ENCODE measurements around the gene RIN3.

Gene RIN3

GRCh38 chr14:92651106-92651757 is 137.7 kb downstream of the RIN3 start:
- no peak for DNase-seq (ENCODE audit: low read depth in 2 of 2)
- H3K4me3 ChIP-seq (replicated peaks in 1 of 2; ENCODE audit: low read depth in 2 of 2, low read length in 2 of 2): no peak overlapping the region
- no peak for TF ChIP-seq CTCF (IDR thresholded peaks at IDR 0.05; ENCODE audit: low read depth, low read length)

- no peak for DNase-seq (ENCODE audit: low read depth in 2 of 2)
- H3K4me3 ChIP-seq (replicated peaks in 1 of 2; ENCODE audit: low read depth in 2 of 2, low read length in 2 of 2): no peak overlapping the region
- no peak for TF ChIP-seq CTCF (IDR thresholded peaks at IDR 0.05; ENCODE audit: low read depth, low read length)
Measured at GRCh38 chr14:92651758-92652406, 138.3 kb downstream of the RIN3 start.

GRCh38 chr14:92652413-92653151 is 139.0 kb downstream of the RIN3 start:
- DNase-seq (ENCODE audit: low read depth in 2 of 2): no peak
- H3K4me3 ChIP-seq (replicated peaks in 1 of 2; ENCODE audit: low read depth in 2 of 2, low read length in 2 of 2): no peak overlapping the region
- no peak for TF ChIP-seq CTCF (IDR thresholded peaks at IDR 0.05; ENCODE audit: low read depth, low read length)

- TF ChIP-seq CTCF (IDR thresholded peaks at IDR 0.05; ENCODE audit: low read depth, low read length): no peak
- H3K4me3 ChIP-seq (replicated peaks in 1 of 2; ENCODE audit: low read depth in 2 of 2, low read length in 2 of 2): no peak overlapping the region
- no peak for DNase-seq (ENCODE audit: low read depth in 2 of 2)
Measured at GRCh38 chr14:92653162-92653651, 139.6 kb downstream of the RIN3 start.

GRCh38 chr14:92654239-92654901 is 140.8 kb downstream of the RIN3 start:
- H3K4me3 ChIP-seq (replicated peaks in 1 of 2; ENCODE audit: low read depth in 2 of 2, low read length in 2 of 2): no peak overlapping the region
- DNase-seq (ENCODE audit: low read depth in 2 of 2): no peak
- TF ChIP-seq CTCF (IDR thresholded peaks at IDR 0.05; ENCODE audit: low read depth, low read length): no peak

GRCh38 chr14:92655419-92656201 is 142.0 kb downstream of the RIN3 start:
- no peak for DNase-seq (ENCODE audit: low read depth in 2 of 2)
- no peak for TF ChIP-seq CTCF (IDR thresholded peaks at IDR 0.05; ENCODE audit: low read depth, low read length)
- H3K4me3 ChIP-seq (replicated peaks in 1 of 2; ENCODE audit: low read depth in 2 of 2, low read length in 2 of 2): no peak overlapping the region

Data from cardiac fibroblast (primary cell).